CD1c-positive myeloid dendritic cell (primary cell): ENCODE data around the gene CHMP3.

Experiments
- DNase-seq: peaks from one replicate; pipeline ENCODE4 v3.0.0-alpha.2; 2016; ENCODE audit errors: extremely low spot score

Gene CHMP3

DNA sequence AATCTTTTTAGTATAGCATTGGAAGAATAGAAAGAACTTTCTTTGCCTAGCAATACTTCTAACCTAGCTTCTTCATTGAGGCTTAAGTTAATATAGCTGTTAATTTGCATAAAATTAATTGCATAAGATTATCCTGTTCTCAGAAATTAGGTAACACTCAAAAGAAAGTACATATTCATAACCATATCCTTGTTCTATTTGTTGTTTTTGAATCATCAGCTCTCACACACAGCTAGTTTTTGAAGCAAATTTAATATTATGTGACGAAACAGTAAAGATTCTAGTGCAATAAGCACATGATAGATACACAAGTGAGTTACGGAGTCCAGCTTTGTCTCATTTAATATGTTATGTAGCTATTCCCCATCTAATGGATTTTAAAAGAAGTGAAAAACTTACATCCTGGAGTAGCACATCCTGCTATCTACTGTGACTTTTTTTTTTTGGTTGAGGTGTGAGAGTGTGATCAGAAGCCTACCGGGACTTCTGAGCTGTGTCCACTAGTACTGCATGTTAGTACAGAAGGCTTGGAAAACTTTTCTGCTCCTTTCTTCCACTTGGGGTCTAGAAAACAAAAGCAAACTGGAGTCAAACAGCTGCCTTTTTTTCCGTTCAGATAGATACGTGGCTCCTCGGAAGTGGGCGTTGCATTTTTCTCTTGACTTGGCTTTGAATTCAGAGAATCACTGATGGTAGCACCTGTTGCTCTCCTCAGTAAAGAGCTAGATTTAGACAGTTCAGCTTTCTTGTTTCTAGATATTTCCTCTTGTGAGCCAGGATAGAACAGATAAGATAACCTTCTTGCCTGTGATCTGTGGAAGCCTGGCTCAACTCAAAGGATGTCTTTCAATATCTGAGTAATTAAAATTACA, 94.8 kb downstream of the CHMP3 start:
- no peak for DNase-seq

- DNase-seq: no peak
Observed at GRCh38 chr2:86466306-86466705, 96.9 kb downstream of the CHMP3 start.

GRCh38 chr2:86464652-86465051, 98.6 kb downstream of the CHMP3 start:
- peak; percentile 60 for DNase-seq

- DNase-seq: no peak
Observed at GRCh38 chr2:86461042-86461743, 102.0 kb downstream of the CHMP3 start.

DNA sequence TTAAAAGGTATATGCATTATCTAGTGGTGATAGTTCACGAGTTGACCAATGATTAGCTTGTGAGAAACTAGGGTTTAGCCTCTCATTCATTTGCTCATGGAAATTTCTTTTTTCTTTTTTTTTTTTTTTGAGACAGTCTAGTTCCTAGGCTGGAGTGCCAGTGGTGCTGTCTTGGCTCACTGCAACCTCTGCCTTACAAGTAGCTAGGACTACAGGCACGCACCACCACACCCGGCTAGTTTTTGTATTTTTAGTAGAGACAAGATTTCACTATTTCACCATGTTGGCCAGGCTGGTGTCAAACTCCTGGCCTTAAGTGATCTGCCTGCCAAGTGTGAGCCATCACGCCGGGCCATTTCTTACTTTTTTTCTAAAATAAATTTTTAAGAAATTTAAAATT, 108.1 kb downstream of the CHMP3 start:
- no peak for DNase-seq

DNA sequence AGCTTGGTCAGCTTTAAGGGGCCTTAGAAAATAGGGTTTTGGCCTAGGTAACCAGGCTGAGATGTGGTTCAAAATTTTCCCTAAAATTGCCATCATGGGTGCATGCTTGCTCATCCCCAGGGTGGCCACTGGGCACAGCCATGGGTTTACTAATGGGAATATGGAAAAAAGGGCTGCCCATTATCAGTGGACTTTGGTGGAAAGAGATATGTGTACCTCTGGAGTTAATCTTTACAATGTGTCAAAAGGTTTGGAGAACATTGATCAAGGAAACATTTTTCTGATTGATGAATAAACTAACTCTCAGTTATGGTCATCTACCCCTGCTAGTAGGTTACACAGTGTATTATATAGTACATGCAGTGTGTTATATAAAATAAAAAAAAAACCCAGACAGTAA, 109.0 kb downstream of the CHMP3 start:
- DNase-seq: no peak

- no peak for DNase-seq
Observed at GRCh38 chr2:86453836-86454235, 109.4 kb downstream of the CHMP3 start.
